ENCODE data around the gene RNF227. TPM values are rescaled to one million over a fixed set of nuclear protein-coding genes. Genes with fewer than 3 reads are reported as not detected.

The RNF227 gene
- total RNA-seq, 2 experiments from 2014 or later, result 3.6 to 3.7 TPM

GRCh38 chr17:7886227-7887037 lies 29.7 kb downstream of the RNF227 start:
- no peaks in the 10 kb centered on the region for H3K27me3 Mint-ChIP-seq
- ChIA-PET POLR2A (interaction anchor here (0.8 to 1.9 kb wide), 12 partner anchors 9 to 362 kb away, joined by 3 to 12 read pairs (median 4); partner anchors contain the start of genes CNTROB, CTC1, CYB5D1 and NAA38), CTCF (interaction anchor here (1.5 kb wide), 1 partner anchor 29 kb away, joined by 8 read pairs; the partner anchor contains the start of gene NAA38)
- no peak overlapping the region for H3K27ac Mint-ChIP-seq
- peak; percentile 58 for DNase-seq
- peaks cover 20% of the 10 kb centered on the region for H3K36me3 Mint-ChIP-seq (ENCODE audit: low read depth)
- no peaks in the 10 kb centered on the region for H3K9me3 Mint-ChIP-seq
- no peak overlapping the region for H3K4me3 Mint-ChIP-seq
- peaks cover 3% of the 10 kb centered on the region for H3K4me1 Mint-ChIP-seq

GRCh38 chr17:7885367-7886226 lies 30.5 kb downstream of the RNF227 start:
- ChIA-PET POLR2A (interaction anchor here (0.6 to 1.9 kb wide), 13 partner anchors 8 to 362 kb away, joined by 3 to 12 read pairs (median 4); partner anchors contain the start of genes CNTROB, CTC1, CYB5D1 and NAA38), CTCF (interaction anchor here (1.5 kb wide), 1 partner anchor 28 kb away, joined by 8 read pairs; the partner anchor contains the start of gene NAA38)
- peaks cover 3% of the 10 kb centered on the region for H3K4me1 Mint-ChIP-seq
- peak; percentile 53 for DNase-seq
- no peaks in the 10 kb centered on the region for H3K9me3 Mint-ChIP-seq
- H3K4me3 Mint-ChIP-seq, result no peak overlapping the region
- no peaks in the 10 kb centered on the region for H3K27me3 Mint-ChIP-seq
- peak overlapping the region; percentile 55 for H3K27ac Mint-ChIP-seq
- peaks cover 12% of the 10 kb centered on the region for H3K36me3 Mint-ChIP-seq (ENCODE audit: low read depth)

- DNase-seq, result peak; percentile 36
- H3K4me3 Mint-ChIP-seq, result peak overlapping the region; percentile 72
- H3K27me3 Mint-ChIP-seq, result no peaks in the 10 kb centered on the region
- H3K36me3 Mint-ChIP-seq (ENCODE audit: low read depth), result peaks cover 6% of the 10 kb centered on the region
- peaks cover 3% of the 10 kb centered on the region for H3K4me1 Mint-ChIP-seq
- H3K27ac Mint-ChIP-seq, result peak overlapping the region; percentile 69
- CTCF ChIA-PET, result no interaction called here
- POLR2A ChIA-PET, result interaction anchor here (0.6 to 1.9 kb wide), 4 partner anchors 16 to 324 kb away, joined by 3 to 12 read pairs (median 6); partner anchors contain the start of genes CYB5D1 and NAA38
- H3K9me3 Mint-ChIP-seq, result no peaks in the 10 kb centered on the region
Observed at GRCh38 chr17:7884581-7885366, 31.3 kb downstream of the RNF227 start.

GRCh38 chr17:7883781-7884386 lies 32.2 kb downstream of the RNF227 start:
- no peaks in the 10 kb centered on the region for H3K27me3 Mint-ChIP-seq
- peak; percentile 24 for DNase-seq
- H3K27ac Mint-ChIP-seq, result peak overlapping the region; percentile 67
- peaks cover 3% of the 10 kb centered on the region for H3K4me1 Mint-ChIP-seq
- POLR2A ChIA-PET, result interaction anchor here (1.1 to 1.6 kb wide), 5 partner anchors 13 to 289 kb away, joined by 3 to 4 read pairs (median 4); partner anchors contain the start of gene NAA38
- H3K4me3 Mint-ChIP-seq, result peak overlapping the region; percentile 72
- H3K9me3 Mint-ChIP-seq, result no peaks in the 10 kb centered on the region
- no peaks in the 10 kb centered on the region for H3K36me3 Mint-ChIP-seq (ENCODE audit: low read depth)
- CTCF ChIA-PET, result no interaction called here

GRCh38 chr17:7882629-7883028 lies 33.5 kb downstream of the RNF227 start:
- Mint-ChIP-seq H3K36me3 (ENCODE audit: low read depth) (no peaks in the 10 kb centered on the region), H3K9me3 (no peaks in the 10 kb centered on the region), H3K4me1 (peaks cover 3% of the 10 kb centered on the region), H3K4me3 (no peak overlapping the region), H3K27me3 (no peaks in the 10 kb centered on the region), H3K27ac (no peak overlapping the region)
- DNase-seq, result no peak
- POLR2A ChIA-PET, result interaction anchor here (1.0 to 1.6 kb wide), 4 partner anchors 12 to 291 kb away, joined by 3 to 4 read pairs (median 3); partner anchors contain the start of gene NAA38
- CTCF ChIA-PET, result interaction anchor here (0.6 to 1.2 kb wide), 3 partner anchors 20 to 275 kb away, joined by 3 to 5 read pairs (median 4); no protein-coding TSS in a partner anchor

- H3K27ac Mint-ChIP-seq, result no peak overlapping the region
- CTCF ChIA-PET, result interaction anchor here (1.2 kb wide), 1 partner anchor 23 kb away, joined by 5 read pairs; no protein-coding TSS in a partner anchor
Observed at GRCh38 chr17:7882068-7882467, 34.0 kb downstream of the RNF227 start.

GRCh38 chr17:7881276-7882054 lies 34.6 kb downstream of the RNF227 start:
- H3K4me1 Mint-ChIP-seq, result peaks cover 3% of the 10 kb centered on the region
- H3K9me3 Mint-ChIP-seq, result no peaks in the 10 kb centered on the region
- H3K27ac Mint-ChIP-seq, result no peak overlapping the region
- ChIA-PET CTCF (no interaction called here), POLR2A (no interaction called here)
- H3K4me3 Mint-ChIP-seq, result no peak overlapping the region
- no peaks in the 10 kb centered on the region for H3K27me3 Mint-ChIP-seq
- peaks cover under 1% of the 10 kb centered on the region for H3K36me3 Mint-ChIP-seq (ENCODE audit: low read depth)
- no peak for DNase-seq

More at GRCh38 chr17:7882068-7882467, 34.0 kb downstream of the RNF227 start:
- Mint-ChIP-seq H3K4me3 (no peak overlapping the region), H3K9me3 (no peaks in the 10 kb centered on the region), H3K36me3 (ENCODE audit: low read depth) (no peaks in the 10 kb centered on the region), H3K4me1 (peaks cover 3% of the 10 kb centered on the region), H3K27me3 (no peaks in the 10 kb centered on the region)
- POLR2A ChIA-PET, result interaction anchor here (1.0 to 1.6 kb wide), 2 partner anchors 53 to 291 kb away, joined by 3 to 4 read pairs; no protein-coding TSS in a partner anchor
- no peak for DNase-seq

- POLR2A ChIA-PET, result no interaction called here
- DNase-seq, result no peak
- H3K27me3 Mint-ChIP-seq, result no peaks in the 10 kb centered on the region
- H3K4me3 Mint-ChIP-seq, result no peak overlapping the region
- H3K4me1 Mint-ChIP-seq, result peaks cover 3% of the 10 kb centered on the region
- no peaks in the 10 kb centered on the region for H3K9me3 Mint-ChIP-seq
- CTCF ChIA-PET, result interaction anchor here (0.5 to 1.0 kb wide), 2 partner anchors 18 to 341 kb away, joined by 3 to 6 read pairs; no protein-coding TSS in a partner anchor
- peaks cover 5% of the 10 kb centered on the region for H3K36me3 Mint-ChIP-seq (ENCODE audit: low read depth)
- H3K27ac Mint-ChIP-seq, result no peak overlapping the region
Observed at GRCh38 chr17:7880076-7880868, 35.8 kb downstream of the RNF227 start.

GRCh38 chr17:7878234-7878633 lies 37.9 kb downstream of the RNF227 start:
- Mint-ChIP-seq H3K27me3 (no peaks in the 10 kb centered on the region), H3K9me3 (no peaks in the 10 kb centered on the region), H3K27ac (no peak overlapping the region), H3K4me1 (no peaks in the 10 kb centered on the region), H3K36me3 (ENCODE audit: low read depth) (peaks cover 8% of the 10 kb centered on the region), H3K4me3 (no peak overlapping the region)
- ChIA-PET POLR2A (interaction anchor here (0.6 kb wide), 1 partner anchor 191 kb away, joined by 3 read pairs; no protein-coding TSS in a partner anchor), CTCF (interaction anchor here (1.0 kb wide), 1 partner anchor 9 kb away, joined by 3 read pairs; no protein-coding TSS in a partner anchor)
- no peak for DNase-seq

GRCh38 chr17:7875804-7876370 lies 40.2 kb downstream of the RNF227 start:
- DNase-seq, result no peak
- Mint-ChIP-seq H3K27me3 (no peaks in the 10 kb centered on the region), H3K27ac (no peak overlapping the region), H3K4me3 (no peak overlapping the region), H3K9me3 (no peaks in the 10 kb centered on the region), H3K36me3 (ENCODE audit: low read depth) (peaks cover 8% of the 10 kb centered on the region), H3K4me1 (no peaks in the 10 kb centered on the region)
- POLR2A ChIA-PET, result interaction anchor here (1.2 kb wide), 1 partner anchor 8 kb away, joined by 4 read pairs; no protein-coding TSS in a partner anchor
- CTCF ChIA-PET, result interaction anchor here (2.4 kb wide), 1 partner anchor 11 kb away, joined by 9 read pairs; no protein-coding TSS in a partner anchor
